ELF-1 (cell line): ENCODE data around the gene BACE2.
"Not testable (repeated sequence)": the region's sequence is repeated elsewhere in the genome, so short reads cannot be mapped to it uniquely, and the experiment has no call there.

Experiments
- DNase-seq: peaks from one replicate; pipeline ENCODE4 v3.0.0-alpha.2; 2016; ENCODE audit warnings: low read depth, low spot score

The BACE2 gene

GRCh38 chr21:41185802-41186201 lies 17.8 kb downstream of the BACE2 start:
- DNase-seq: no peak

GRCh38 chr21:41186755-41187536 lies 19.0 kb downstream of the BACE2 start:
- DNase-seq: peak; percentile 73

GRCh38 chr21:41187537-41188025 lies 19.6 kb downstream of the BACE2 start:
- no peak for DNase-seq

GRCh38 chr21:41188486-41189149 lies 20.7 kb downstream of the BACE2 start:
- peak; percentile 77 for DNase-seq

- no peak for DNase-seq
Observed at GRCh38 chr21:41189150-41189745, 21.3 kb downstream of the BACE2 start.

- not testable (repeated sequence) for DNase-seq
Observed at GRCh38 chr21:41192552-41192951, 24.6 kb downstream of the BACE2 start.

- DNase-seq: no peak
Observed at GRCh38 chr21:41195311-41195710, 27.4 kb downstream of the BACE2 start.

GRCh38 chr21:41196993-41197392 lies 29.0 kb downstream of the BACE2 start:
- DNase-seq: no peak

GRCh38 chr21:41197582-41197981 lies 29.6 kb downstream of the BACE2 start:
- no peak for DNase-seq

- DNase-seq: not testable (repeated sequence)
Observed at GRCh38 chr21:41198647-41199046, 30.7 kb downstream of the BACE2 start.

- no peak for DNase-seq
Observed at GRCh38 chr21:41199123-41199522, 31.2 kb downstream of the BACE2 start.

GRCh38 chr21:41199588-41199987 lies 31.6 kb downstream of the BACE2 start:
- DNase-seq: no peak

GRCh38 chr21:41201385-41201784 lies 33.4 kb downstream of the BACE2 start:
- no peak for DNase-seq

- DNase-seq: no peak
Observed at GRCh38 chr21:41204736-41205135, 36.8 kb downstream of the BACE2 start.

GRCh38 chr21:41207401-41208375 lies 39.7 kb downstream of the BACE2 start:
- no peak for DNase-seq

GRCh38 chr21:41208376-41208763 lies 40.4 kb downstream of the BACE2 start:
- no peak for DNase-seq

GRCh38 chr21:41209016-41209619 lies 41.2 kb downstream of the BACE2 start:
- DNase-seq: no peak

GRCh38 chr21:41210426-41211059 lies 42.6 kb downstream of the BACE2 start:
- DNase-seq: peak; percentile 38

- DNase-seq: no peak
Observed at GRCh38 chr21:41211060-41211805, 43.3 kb downstream of the BACE2 start.

- no peak for DNase-seq
Observed at GRCh38 chr21:41213021-41213420, 45.1 kb downstream of the BACE2 start.
